Ascending aorta (tissue), 2 donors: ENCODE results near the gene AOC1. TPM values are rescaled to one million over a fixed set of nuclear protein-coding genes. Genes with fewer than 3 reads are reported as not detected.

Experiments
- DNase-seq, 2 donors: peaks; one replicate each; pipeline ENCODE4 v3.0.0-alpha.2; 2019; ENCODE audit warnings: low spot score in 2 of 2
- H3K27ac ChIP-seq, 2 donors: fragments of 200-600 bp; sonication (generic); one replicate each; pipeline ENCODE4 v1.5.1; 2016 to 2017; ENCODE audit warnings: mild to moderate bottlenecking in 1 of 2
- H3K27me3 ChIP-seq: fragments of 200-600 bp; sonication (generic); one replicate; pipeline ENCODE4 v1.5.1; 2017
- H3K36me3 ChIP-seq, 2 donors: fragments of 200-600 bp; sonication (generic); one replicate each; pipeline ENCODE4 v1.5.1; 2016
- H3K4me1 ChIP-seq, 2 donors: fragments of 200-600 bp; sonication (generic); one replicate each; pipeline ENCODE4 v1.5.1; 2016 to 2017; ENCODE audit warnings: mild to moderate bottlenecking in 1 of 2
- H3K4me3 ChIP-seq, 2 donors: fragments of 200-600 bp; sonication (generic); one replicate each; pipeline ENCODE4 v1.5.1; 2016 to 2017; ENCODE audit warnings: mild to moderate bottlenecking in 1 of 2
- H3K9me3 ChIP-seq, 2 donors: fragments of 200-600 bp; sonication (generic); one replicate each; pipeline ENCODE4 v1.5.1; 2016
- CTCF ChIP-seq, 3 experiments: fragments of 200-600 bp in 2 of 3; fragments of 450-650 bp in 1 of 3; sonication (generic) in 2 of 3; IDR thresholded peaks; one replicate each; pipeline ENCODE4 v1.5.1; 2016 to 2019; ENCODE audit warnings: antibody characterized with exemption in 3 of 3, mild to moderate bottlenecking in 1 of 3, moderate library complexity in 1 of 3
- intact Hi-C: fragments of 100-400 bp; cut with DNase I; formaldehyde crosslinking; loops from one replicate; pipeline ENCODE4 v1.15.1; 2023
- total RNA-seq: library from RNA; depleted of rRNA; stranded (reverse); fragments of >200 nt; gene quantifications from one replicate; pipeline ENCODE4 v1.1.0, GENCODE V29; 2016

Gene AOC1
- total RNA-seq, 1 donor from 2014 or later: 0.75 TPM

GRCh38 chr7:150856303-150857275, 4.3 kb downstream of the AOC1 start:
- intact Hi-C loops: no loop called here
- no peak for DNase-seq

GRCh38 chr7:150857276-150858055, 5.1 kb downstream of the AOC1 start:
- H3K9me3 ChIP-seq: no peaks in the 10 kb centered on the region
- no peak for TF ChIP-seq CTCF (IDR thresholded peaks at IDR 0.05)
- no peak for DNase-seq
- intact Hi-C loops: no loop called here
- no peak overlapping the region for H3K4me3 ChIP-seq
- H3K36me3 ChIP-seq: no peaks in the 10 kb centered on the region
- H3K27ac ChIP-seq: no peak overlapping the region
- H3K4me1 ChIP-seq: no peaks in the 10 kb centered on the region
- H3K27me3 ChIP-seq: no peaks in the 10 kb centered on the region

More at GRCh38 chr7:150856303-150857275, 4.3 kb downstream of the AOC1 start:
- Histone ChIP-seq H3K36me3 (no peaks in the 10 kb centered on the region), H3K27ac (no peak overlapping the region), H3K27me3 (no peaks in the 10 kb centered on the region), H3K9me3 (no peaks in the 10 kb centered on the region), H3K4me1 (no peaks in the 10 kb centered on the region), H3K4me3 (no peak overlapping the region)
- TF ChIP-seq CTCF (IDR thresholded peaks at IDR 0.05): no peak

GRCh38 chr7:150858236-150859197, 6.2 kb downstream of the AOC1 start:
- TF ChIP-seq CTCF (IDR thresholded peaks at IDR 0.05): no peak
- intact Hi-C loops: no loop called here
- H3K9me3 ChIP-seq: no peaks in the 10 kb centered on the region
- H3K36me3 ChIP-seq: no peaks in the 10 kb centered on the region
- no peak overlapping the region for H3K27ac ChIP-seq
- H3K27me3 ChIP-seq: no peaks in the 10 kb centered on the region
- H3K4me1 ChIP-seq: no peaks in the 10 kb centered on the region
- no peak for DNase-seq
- H3K4me3 ChIP-seq: no peak overlapping the region

- DNase-seq: no peak
- no peak overlapping the region for H3K4me3 ChIP-seq
- H3K9me3 ChIP-seq: no peaks in the 10 kb centered on the region
- no peaks in the 10 kb centered on the region for H3K36me3 ChIP-seq
- H3K27me3 ChIP-seq: no peaks in the 10 kb centered on the region
- H3K27ac ChIP-seq: no peak overlapping the region
- no peaks in the 10 kb centered on the region for H3K4me1 ChIP-seq
- intact Hi-C loops: no loop called here
- no peak for TF ChIP-seq CTCF (IDR thresholded peaks at IDR 0.05)
Observed at GRCh38 chr7:150860291-150860977, 8.1 kb downstream of the AOC1 start.

- intact Hi-C loops: no loop called here
- no peak for DNase-seq
- H3K27ac ChIP-seq: no peak overlapping the region
- H3K36me3 ChIP-seq: no peaks in the 10 kb centered on the region
- H3K4me3 ChIP-seq: no peak overlapping the region
- no peaks in the 10 kb centered on the region for H3K27me3 ChIP-seq
- no peaks in the 10 kb centered on the region for H3K4me1 ChIP-seq
- no peaks in the 10 kb centered on the region for H3K9me3 ChIP-seq
- no peak for TF ChIP-seq CTCF (IDR thresholded peaks at IDR 0.05)
Observed at GRCh38 chr7:150860978-150861295, 8.6 kb downstream of the AOC1 start.
